ENCODE measurements around the gene ACTN4.

ACTN4 gene

DNA sequence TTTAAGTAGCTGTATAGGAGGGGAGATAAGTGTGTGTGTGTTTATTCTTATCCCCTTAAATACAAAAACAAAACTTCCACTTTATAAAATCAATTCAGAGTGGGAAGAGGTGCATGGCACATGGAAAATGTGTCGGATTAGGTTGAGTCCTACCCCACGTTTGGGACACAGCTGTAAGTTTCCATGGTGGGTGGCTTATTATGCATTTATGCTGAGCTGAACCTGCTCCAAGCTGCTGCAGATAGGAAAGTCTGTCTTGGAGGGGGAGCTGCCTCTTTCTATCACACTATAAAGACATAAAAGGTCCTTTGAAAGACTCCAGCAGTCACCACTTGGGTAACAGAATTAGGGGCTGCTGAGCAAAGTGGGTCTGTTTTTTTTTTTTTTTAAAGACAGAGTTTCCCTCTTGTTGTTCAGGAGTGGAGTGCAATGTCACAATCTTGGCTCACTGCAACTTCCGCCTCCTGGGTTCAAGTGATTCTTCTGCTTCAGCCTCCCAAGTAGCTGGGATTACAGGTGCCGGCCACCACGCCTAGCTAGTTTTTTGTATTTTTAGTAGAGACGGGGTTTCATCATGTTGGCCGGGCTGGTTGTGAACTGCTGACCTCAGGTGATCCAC lies 15.2 kb downstream of the ACTN4 start:
- no peak for DNase-seq

GRCh38 chr19:38663156-38663651 lies 15.8 kb downstream of the ACTN4 start:
- no peak for DNase-seq

DNA sequence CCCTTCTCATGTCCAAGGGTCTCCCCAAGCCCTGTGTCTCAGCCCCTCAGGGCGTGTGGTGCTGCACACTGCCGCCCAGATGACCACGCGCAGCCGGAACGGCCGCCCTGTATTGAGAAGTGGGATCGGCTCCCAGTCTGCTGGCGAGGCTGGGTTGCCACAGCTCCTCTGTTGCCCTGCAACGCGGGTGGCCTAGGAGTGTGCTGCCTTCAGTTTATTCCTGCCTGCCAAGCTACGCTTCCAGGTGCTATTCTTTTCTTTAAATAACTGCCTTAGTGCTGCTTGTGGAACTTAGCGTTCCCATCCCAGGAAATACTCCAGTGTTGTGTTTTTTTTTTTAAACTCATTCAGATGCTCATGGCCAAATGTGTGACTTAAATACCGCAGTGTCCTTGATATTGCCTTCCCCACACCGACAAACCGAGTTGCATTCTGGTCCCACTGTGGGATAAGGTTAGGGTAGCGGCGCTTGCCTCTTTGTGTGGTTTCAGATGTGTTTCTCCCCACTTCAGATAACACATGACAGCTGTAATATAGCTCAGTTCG lies 16.6 kb downstream of the ACTN4 start:
- no peak for DNase-seq

DNA sequence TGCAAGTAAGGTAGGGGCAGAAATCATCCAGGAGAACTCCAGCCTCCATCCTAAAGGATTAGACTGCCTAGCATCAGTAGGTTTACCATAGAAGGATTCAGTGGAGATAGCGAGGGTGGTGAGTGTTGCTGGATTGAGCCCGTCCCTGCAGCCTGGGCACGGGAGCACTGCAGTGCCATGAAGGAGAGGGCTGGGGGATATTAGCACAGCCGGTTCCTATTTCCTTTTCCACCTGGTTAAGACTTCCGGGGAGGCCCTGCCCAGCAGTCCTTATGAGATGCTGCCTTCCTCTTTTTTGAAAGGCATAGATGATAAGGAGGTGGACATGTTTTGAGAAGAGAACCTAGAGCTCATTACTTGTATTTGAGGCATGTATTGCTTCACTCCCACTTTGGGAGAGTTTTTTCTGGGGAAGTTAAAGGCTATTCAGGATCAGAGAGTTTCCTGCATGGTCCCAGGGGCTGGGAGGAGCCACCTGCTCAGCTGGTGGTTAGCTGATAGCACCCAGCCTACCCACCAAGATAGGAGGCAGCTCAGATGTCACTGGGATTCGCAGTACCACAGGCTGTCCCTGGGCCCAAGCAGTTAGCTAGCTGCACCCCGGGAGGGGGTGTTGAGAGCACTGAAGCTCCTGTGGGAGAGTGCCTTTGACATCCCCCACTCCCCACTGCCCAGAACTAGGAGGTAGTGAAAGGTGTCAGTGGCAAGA lies 17.2 kb downstream of the ACTN4 start:
- DNase-seq, result no peak

DNA sequence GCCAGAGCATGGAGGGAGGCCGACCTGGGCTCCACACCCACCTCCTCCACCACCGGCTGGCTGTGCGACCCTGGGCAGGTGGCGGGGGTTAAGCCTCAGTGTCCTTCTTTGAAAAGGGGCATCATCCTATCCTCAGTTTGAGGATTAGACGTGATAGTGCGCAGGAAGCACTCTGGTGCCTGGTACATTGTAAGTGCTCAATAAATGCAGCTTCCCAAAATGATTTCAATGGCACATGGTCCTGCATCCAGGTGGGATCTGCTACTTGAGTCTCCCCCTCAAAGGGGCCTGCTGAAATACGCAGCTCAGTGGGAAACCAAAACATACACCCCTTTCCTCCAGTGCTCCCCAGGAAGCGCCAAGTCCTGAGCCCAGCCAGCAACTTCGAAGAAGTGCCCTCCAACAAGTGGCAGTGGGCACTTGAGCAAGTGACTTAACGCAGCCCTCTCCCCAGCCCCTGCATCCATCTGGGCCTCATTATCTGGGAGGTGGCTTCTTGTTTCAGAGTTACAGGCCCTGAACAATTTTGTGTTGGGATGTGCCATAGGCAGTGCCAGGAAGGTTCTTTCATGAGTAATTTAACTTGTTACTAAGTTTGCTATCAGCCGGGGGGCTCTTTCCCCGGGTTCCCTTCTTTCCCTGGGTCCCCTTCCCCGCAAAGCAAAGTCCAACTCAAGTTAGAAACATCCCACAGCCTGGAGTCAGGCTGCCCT lies 17.9 kb downstream of the ACTN4 start:
- DNase-seq, result no peak

DNA sequence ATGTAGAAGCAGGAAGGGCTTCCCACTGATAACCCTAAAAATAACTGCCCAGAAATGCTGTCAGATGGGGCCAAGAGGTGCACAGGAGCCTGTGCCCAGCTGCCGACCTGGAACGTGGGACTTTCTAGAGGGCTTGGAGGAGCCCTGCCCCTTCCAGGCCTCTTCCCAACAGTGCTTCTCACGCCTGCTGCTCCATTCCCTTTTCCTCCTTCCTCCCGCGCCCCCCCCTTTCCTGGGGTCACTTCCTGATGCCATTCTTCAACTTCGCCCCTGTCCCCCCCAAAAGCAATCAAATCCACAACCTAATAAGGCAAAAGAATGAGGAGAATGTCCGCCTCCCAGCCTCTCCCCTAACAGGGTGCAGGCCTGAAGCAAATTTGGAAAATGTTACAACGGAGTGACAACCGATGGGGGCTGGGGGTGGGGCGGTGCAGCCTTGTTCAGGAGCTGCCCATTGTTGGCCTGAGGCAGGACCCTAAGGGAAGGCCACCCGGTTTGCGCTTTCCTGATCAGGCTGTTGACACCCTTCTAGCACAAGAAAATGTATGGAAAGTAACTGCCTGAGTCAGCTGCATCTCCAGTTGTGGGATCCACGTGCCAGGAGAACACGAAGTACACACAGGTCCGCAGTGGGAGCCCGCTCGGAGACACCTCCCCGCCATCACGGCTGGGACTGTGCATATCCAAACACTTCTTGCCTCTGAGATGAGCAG lies 18.7 kb downstream of the ACTN4 start:
- DNase-seq, result no peak

DNA sequence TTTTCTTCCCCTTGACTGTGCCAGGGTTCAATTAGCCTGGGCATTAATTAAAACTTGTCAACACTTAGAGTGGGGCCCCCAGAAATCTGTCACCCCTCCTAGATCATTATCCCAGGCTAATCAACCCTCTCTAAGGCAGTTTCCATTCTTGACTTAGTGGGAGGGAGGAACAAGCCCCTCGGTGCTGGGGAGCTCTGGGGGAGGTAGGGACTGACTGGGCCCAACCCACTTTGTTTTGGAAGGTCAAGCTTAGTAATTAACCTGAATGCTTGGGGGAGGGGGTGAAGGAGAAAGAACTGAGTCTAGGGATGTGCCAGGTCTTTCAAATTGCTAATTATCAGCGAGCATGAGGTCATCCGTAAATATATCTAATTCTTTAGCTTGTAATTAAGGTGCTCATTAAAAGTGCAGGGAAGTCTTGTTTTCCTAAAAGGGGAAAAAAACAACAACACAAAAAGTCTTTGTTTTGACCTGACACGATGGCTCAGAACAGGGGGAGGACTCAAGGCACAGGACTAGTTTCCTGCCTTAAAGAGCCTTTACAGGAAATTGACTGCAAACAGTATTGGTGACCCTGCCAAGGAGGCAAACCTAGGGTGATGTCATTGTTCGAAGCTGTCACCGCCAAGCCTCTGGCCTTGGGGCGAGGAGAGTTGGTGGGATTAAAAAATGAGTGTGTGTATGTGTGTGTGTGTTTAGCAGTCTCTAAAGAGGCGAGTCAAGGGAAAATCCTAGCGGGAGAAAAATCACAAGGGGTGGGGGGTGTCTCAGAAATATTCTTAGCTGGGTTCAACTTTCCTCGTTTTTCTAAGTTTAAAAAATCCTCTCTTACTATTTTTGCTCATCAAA lies 19.4 kb downstream of the ACTN4 start:
- peak; percentile 72 to 88 (median 74) for DNase-seq

GRCh38 chr19:38667661-38668171 lies 20.3 kb downstream of the ACTN4 start:
- DNase-seq, result peak in 2 of 3 donors; percentile 55 to 57

DNA sequence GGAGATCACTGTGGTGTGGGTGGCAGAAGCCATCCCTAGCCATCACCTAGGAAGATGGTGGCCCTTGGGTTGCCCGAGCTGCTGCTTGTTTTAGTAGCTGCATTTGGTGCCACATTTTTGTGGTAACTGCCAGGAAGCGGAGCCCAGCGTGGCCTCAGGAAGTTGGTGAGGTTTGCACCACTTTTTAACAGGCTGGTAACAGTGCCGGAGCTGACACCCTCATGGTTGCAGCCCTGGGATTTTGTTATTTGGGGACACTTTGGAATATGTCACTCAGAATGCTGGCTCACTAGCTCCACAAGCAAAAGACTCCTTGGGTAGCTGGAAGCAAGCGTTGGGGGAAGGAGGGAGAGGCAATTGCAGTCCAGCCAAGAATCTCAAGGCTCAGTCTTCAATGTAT lies 22.1 kb downstream of the ACTN4 start:
- DNase-seq, result no peak

GRCh38 chr19:38670921-38671398 lies 23.5 kb downstream of the ACTN4 start:
- DNase-seq, result no peak

DNA sequence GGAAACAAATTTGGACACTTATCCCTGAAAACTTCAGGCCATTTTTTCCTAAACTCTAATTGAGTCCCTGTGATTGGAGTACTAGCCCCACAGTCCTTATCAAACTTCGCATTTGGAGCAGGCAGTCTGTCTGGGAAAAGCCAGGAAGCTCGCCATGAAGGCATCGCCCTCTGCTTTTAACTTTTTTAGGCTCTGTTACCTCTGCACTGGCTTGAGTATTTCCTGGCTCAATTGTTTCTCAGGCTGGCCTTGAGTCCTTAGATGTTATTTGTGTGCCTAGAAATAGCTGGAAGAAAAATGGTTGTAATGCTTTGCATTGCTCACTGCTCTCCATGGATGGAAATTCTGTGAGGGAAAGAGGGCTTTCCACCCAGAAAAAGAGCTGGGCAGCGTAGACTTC lies 24.2 kb downstream of the ACTN4 start:
- no peak for DNase-seq

DNA sequence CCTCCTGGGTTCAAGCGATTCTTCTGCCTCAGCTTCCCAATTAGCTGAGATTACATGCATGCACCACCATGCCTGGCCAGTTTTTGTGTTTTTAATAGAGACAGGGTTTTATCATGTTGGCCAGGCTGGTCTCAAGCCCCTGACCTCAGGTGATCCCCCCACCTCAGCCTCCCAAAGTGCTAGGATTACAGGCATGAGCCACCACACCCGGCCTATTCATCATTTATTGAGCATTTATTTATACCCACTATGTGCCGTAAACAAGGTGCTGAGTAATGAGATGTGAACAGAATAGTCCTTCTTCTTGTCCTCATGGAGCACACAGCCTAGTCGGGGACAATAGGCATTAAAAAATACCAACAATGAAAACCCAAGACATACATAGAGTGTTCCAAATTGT lies 25.6 kb downstream of the ACTN4 start:
- no peak for DNase-seq

- DNase-seq, result peak; percentile 39 to 48 (median 44)
Observed at GRCh38 chr19:38674388-38675171, 27.1 kb downstream of the ACTN4 start.

- no peak for DNase-seq
Observed at GRCh38 chr19:38675611-38676010, 28.2 kb downstream of the ACTN4 start.

- DNase-seq, result no peak
Observed at GRCh38 chr19:38676023-38676877, 28.8 kb downstream of the ACTN4 start.

DNA sequence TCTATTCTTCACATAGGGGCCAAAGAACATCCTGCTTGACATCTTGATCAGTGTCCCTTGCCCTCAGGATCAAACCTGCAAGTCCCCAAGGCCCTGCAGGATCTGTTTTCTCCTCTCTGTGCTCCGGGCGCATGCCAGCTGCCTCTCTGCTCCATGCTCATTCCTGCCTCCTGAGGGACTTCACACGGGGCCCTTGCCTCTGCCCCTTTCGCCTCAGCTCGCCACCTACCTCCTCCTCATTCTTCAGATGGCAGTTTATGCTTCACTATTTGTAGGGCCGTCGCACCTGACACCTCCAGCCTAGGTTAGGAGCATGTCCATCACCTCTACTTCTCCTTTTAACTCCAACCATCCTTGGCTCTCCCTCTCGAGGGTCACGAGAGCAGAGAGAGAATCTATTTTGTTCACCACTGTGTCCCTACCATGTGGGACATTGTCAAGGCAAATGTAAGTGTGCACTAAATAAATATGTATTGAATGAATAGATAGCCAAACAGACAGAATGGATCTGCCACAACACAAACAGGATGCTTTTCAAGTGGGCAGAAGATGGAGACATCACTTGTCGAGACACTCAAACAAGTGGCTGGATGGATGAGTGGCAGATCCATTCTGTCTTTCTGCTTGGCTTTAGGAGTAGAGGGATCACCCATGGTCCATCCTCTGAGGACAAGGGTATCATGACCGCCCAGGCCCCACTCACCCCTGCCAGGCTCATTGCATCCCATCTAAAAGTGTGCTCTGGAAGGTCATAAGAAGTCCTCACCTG lies 29.6 kb downstream of the ACTN4 start:
- DNase-seq, result no peak

DNA sequence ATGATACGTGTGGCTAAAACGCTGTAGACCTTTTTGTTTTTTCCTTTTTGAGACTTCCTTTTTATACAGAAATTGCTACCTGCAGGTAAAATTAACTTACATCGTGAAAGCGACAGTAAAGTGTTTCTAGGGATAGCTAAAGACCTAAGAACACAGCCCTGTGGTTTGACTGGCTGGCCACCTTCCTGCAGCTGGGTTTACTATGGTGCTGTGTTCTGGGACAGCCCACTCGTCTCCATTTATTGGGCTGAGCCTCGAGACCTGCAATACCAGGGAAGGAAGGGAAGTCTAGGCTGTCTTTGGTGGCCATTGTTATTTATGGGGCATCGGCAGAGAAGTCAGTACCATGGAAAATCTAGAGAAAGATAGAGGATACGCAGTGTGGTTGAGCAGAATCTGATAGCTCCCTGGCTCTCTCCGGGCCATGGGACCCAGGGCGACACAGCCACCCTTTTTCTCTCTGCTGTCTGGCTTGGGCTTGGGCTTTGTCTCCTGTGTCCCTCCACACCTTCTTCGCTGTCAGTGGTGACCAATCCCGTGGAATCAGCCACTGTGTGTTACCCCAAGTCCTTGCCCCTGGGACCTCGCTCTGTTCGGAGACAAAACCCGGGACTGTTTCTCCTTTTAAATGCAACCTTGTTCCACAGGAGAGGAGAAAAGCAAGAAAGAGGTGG lies 30.9 kb downstream of the ACTN4 start:
- no peak for DNase-seq

- DNase-seq, result no peak
Observed at GRCh38 chr19:38678891-38679494, 31.5 kb downstream of the ACTN4 start.
